Ureter (tissue), 1 donor: ENCODE data around the gene AGAP1. TPM values are rescaled to one million over a fixed set of nuclear protein-coding genes. Genes with fewer than 3 reads are reported as not detected.
"Not testable (repeated sequence)": the region's sequence is repeated elsewhere in the genome, so short reads cannot be mapped to it uniquely, and the experiment has no call there.

Source experiments
- DNase-seq: peaks from one replicate; pipeline ENCODE4 v3.0.0-alpha.2; 2020; ENCODE audit warnings: low spot score
- total RNA-seq: library from RNA; stranded (reverse); gene quantifications from one replicate; pipeline ENCODE4 v1.2.4, GENCODE V29; 2023
- donor health status: DM: yes; HTN: yes; CAD: no.

Gene AGAP1
- total RNA-seq, 1 donor from 2014 or later: 43.2 TPM

- no peak for DNase-seq
Observed at GRCh38 chr2:236123716-236124115, 629.9 kb downstream of the AGAP1 start.

- DNase-seq: no peak
Observed at GRCh38 chr2:236124182-236124893, 630.5 kb downstream of the AGAP1 start.

- DNase-seq: no peak
Observed at GRCh38 chr2:236125541-236125940, 631.7 kb downstream of the AGAP1 start.

GRCh38 chr2:236127010-236127409 is 633.2 kb downstream of the AGAP1 start:
- no peak for DNase-seq

GRCh38 chr2:236128321-236128720 is 634.5 kb downstream of the AGAP1 start:
- no peak for DNase-seq

GRCh38 chr2:236129935-236130334 is 636.1 kb downstream of the AGAP1 start:
- no peak for DNase-seq

- DNase-seq: no peak
Observed at GRCh38 chr2:236130349-236130998, 636.6 kb downstream of the AGAP1 start.

GRCh38 chr2:236131073-236131692 is 637.3 kb downstream of the AGAP1 start:
- no peak for DNase-seq

GRCh38 chr2:236133410-236134012 is 639.7 kb downstream of the AGAP1 start:
- no peak for DNase-seq

GRCh38 chr2:236136538-236136937 is 642.7 kb downstream of the AGAP1 start:
- DNase-seq: no peak

GRCh38 chr2:236137066-236137465 is 643.2 kb downstream of the AGAP1 start:
- no peak for DNase-seq

GRCh38 chr2:236141616-236142015 is 647.8 kb downstream of the AGAP1 start:
- DNase-seq: not testable (repeated sequence)

- DNase-seq: peak; percentile 17
Observed at GRCh38 chr2:236143811-236144210, 650.0 kb downstream of the AGAP1 start.

- DNase-seq: no peak
Observed at GRCh38 chr2:236146436-236146835, 652.6 kb downstream of the AGAP1 start.

- no peak for DNase-seq
Observed at GRCh38 chr2:236155406-236155805, 661.6 kb downstream of the AGAP1 start.

GRCh38 chr2:236156095-236156859 is 662.4 kb downstream of the AGAP1 start:
- no peak for DNase-seq

- DNase-seq: no peak
Observed at GRCh38 chr2:236156860-236157194, 663.0 kb downstream of the AGAP1 start.

GRCh38 chr2:236157366-236157765 is 663.5 kb downstream of the AGAP1 start:
- no peak for DNase-seq

GRCh38 chr2:236157815-236158498 is 664.1 kb downstream of the AGAP1 start:
- DNase-seq: no peak

GRCh38 chr2:236158969-236159777 is 665.3 kb downstream of the AGAP1 start:
- DNase-seq: no peak

- DNase-seq: no peak
Observed at GRCh38 chr2:236159778-236160170, 665.9 kb downstream of the AGAP1 start.
